Heart left ventricle (tissue), 13 donors: ENCODE measurements around the gene KRT17.

Experiments used
- CTCF ChIP-seq, 12 donors: fragments of 200-600 bp; sonication (generic) in 4 of 12; IDR thresholded peaks; one replicate each; pipeline versions ENCODE4 v1.5.0 to v1.8.0; 2018 to 2022; ENCODE audit warnings: antibody characterized with exemption in 12 of 12, mild to moderate bottlenecking in 5 of 12
- POLR2A ChIP-seq, 2 donors: fragments of 450-650 bp; IDR thresholded peaks; one replicate each; pipeline ENCODE4 v1.6.1; 2017; ENCODE audit warnings: antibody characterized with exemption in 2 of 2, mild to moderate bottlenecking in 2 of 2, moderate library complexity in 2 of 2
- donor health status: ischemic (EF 13 %, LVEDD 7.1; RV severe dilation, severe dysfunction).
- donor health status: DM: no; HTN: yes; CAD: no.
- donor health status: DM: no; HTN: no; CAD: no.
- donor health status: ischemic (EF 25% LVEDD 6.9; RV normal size, moderate dysfunction).
- donor health status: ischemic (EF 25% LVEDD 5.7; RV mildly dilated, moderate dysfunction).
- donor health status: ischemic (EF 35%, LVEDD 5.7; RV mildly dilated, moderate dysfunction).
- donor health status: nonischemic (EF 11% LVEDD 7.7; RV severe dilation, severe dysfunction).
- donor health status: DM: yes; HTN: yes; CAD: no.
- donor health status: PGD.
- donor health status: ischemic (EF 29% LVEDD 5.4; RV normal size, mild dysfunction).
- donor health status: nonischemic (EF 23%, LVEDD 6.1; RV moderate dilation, normal function).

DNA sequence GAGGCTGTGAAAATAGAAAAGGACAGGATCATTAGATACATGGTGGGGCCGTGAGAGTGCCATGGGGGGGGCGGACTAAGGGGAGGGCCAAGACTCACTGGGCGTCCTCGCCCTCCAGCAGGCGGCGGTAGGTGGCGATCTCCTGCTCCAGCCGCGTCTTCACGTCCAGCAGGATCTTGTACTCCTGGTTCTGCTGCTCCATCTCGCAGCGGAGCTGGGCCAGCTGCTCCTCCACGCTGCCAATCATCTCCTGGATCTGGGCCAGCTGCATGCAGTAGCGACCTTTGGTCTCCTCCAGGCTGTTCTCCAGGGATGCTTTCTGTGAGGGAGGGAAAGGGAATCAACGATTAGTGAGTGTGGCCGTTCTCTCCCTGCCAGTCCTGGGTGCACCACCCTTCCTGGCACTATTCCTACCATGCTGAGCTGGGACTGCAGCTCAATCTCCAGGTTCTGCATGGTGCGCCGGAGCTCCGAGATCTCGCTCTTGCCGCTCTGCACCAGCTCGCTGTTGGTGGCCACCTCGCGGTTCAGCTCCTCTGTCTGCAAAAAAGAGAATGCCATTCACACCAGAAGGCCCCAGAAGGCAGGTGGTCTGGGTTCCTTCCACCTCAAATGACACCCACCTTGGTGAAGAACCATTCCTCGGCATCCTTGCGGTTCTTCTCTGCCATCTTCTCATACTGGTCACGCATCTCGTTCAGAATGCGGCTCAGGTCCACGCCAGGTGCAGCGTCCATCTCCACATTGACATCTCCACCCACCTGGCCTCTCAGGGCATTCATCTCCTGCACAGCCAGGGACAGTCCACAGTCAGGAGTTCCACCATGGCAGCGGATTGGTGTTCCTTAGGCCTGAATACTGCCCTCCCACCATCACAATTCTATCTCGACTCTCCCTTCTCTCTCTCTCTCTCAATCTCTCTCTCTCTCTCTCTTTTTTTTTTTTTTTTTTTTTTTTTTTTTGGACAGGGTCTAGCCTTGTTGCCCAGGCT lies 40.9 kb downstream of the KRT17 start:
- TF ChIP-seq CTCF (IDR thresholded peaks at IDR 0.05) (no peak), POLR2A (IDR thresholded peaks at IDR 0.05) (no peak)
